MM.1S (cell line): ENCODE results near the gene IGSF11.
A peak's percentile ranks its signal among the peaks of the same experiment; 100 is the strongest.
"Not testable (repeated sequence)": the region's sequence is repeated elsewhere in the genome, so short reads cannot be mapped to it uniquely, and the experiment has no call there.

Experiments
- DNase-seq: peaks from one replicate; pipeline ENCODE4 v3.0.0-alpha.2; 2015
- H2AFZ ChIP-seq: fragments of 300-600 bp; sonication (generic); 2 replicates; pipeline ENCODE4 v1.6.0; 2016; ENCODE audit warnings: antibody characterized with exemption, low read length
- H3F3A ChIP-seq: fragments of 300-600 bp; sonication (generic); 2 replicates; pipeline ENCODE4 v1.6.1; 2016; ENCODE audit warnings: mild to moderate bottlenecking, antibody characterized with exemption, low read length, moderate library complexity, mixed read lengths; ENCODE audit not compliant: insufficient read depth
- H3K27ac ChIP-seq: fragments of 300-600 bp; sonication (generic); 2 replicates; pipeline ENCODE4 v1.5.1; 2016; ENCODE audit warnings: mild to moderate bottlenecking, low read length
- H3K27me3 ChIP-seq: fragments of 300-600 bp; sonication (generic); replicated peaks from 2 replicates; pipeline ENCODE4 v1.6.0; 2016; ENCODE audit warnings: low read length; ENCODE audit not compliant: insufficient read depth
- H3K36me3 ChIP-seq: fragments of 300-600 bp; sonication (generic); replicated peaks from 2 replicates; pipeline ENCODE4 v1.6.1; 2016; ENCODE audit warnings: mild to moderate bottlenecking, low read length, mixed read lengths; ENCODE audit not compliant: insufficient read depth
- H3K4me1 ChIP-seq: fragments of 300-600 bp; sonication (generic); 2 replicates; pipeline ENCODE4 v1.6.1; 2016; ENCODE audit warnings: low read length, mixed read lengths
- H3K4me2 ChIP-seq: fragments of 300-600 bp; sonication (generic); 2 replicates; pipeline ENCODE4 v1.6.0; 2016; ENCODE audit warnings: low read depth, low read length
- H3K4me3 ChIP-seq: fragments of 300-600 bp; sonication (generic); 2 replicates; pipeline ENCODE4 v1.5.1; 2016; ENCODE audit warnings: low read length, mixed read lengths
- H3K79me2 ChIP-seq: fragments of 300-600 bp; sonication (generic); 2 replicates; pipeline ENCODE4 v1.6.1; 2016; ENCODE audit warnings: mixed run types, low read length, mixed read lengths
- H3K9ac ChIP-seq: fragments of 300-600 bp; sonication (generic); 2 replicates; pipeline ENCODE4 v1.6.1; 2016; ENCODE audit warnings: low read length, mixed read lengths
- H3K9me2 ChIP-seq: fragments of 300-600 bp; sonication (generic); replicated peaks from 2 replicates; pipeline ENCODE4 v1.6.1; 2016; ENCODE audit warnings: mild to moderate bottlenecking, low read length, mixed read lengths; ENCODE audit not compliant: insufficient read depth
- H3K9me3 ChIP-seq: fragments of 300-600 bp; sonication (generic); replicated peaks from 2 replicates; pipeline ENCODE4 v1.6.1; 2016; ENCODE audit warnings: mild to moderate bottlenecking, low read length, mixed read lengths; ENCODE audit not compliant: insufficient read depth
- H4K20me1 ChIP-seq: fragments of 300-600 bp; sonication (generic); 2 replicates; pipeline ENCODE4 v1.6.1; 2016; ENCODE audit warnings: mild to moderate bottlenecking, low read length, moderate library complexity, mixed read lengths; ENCODE audit not compliant: insufficient read depth
- CTCF ChIP-seq: fragments of 300-600 bp; sonication (generic); IDR thresholded peaks from 2 replicates; pipeline ENCODE4 v1.5.1; 2016; ENCODE audit warnings: antibody characterized with exemption, low read length, mixed read lengths
- EZH2 ChIP-seq: fragments of 300-600 bp; sonication (generic); optimal IDR thresholded peaks from 2 replicates; pipeline ENCODE3; 2017; ENCODE audit warnings: low read depth, mild to moderate bottlenecking, antibody characterized with exemption, low read length, mixed read lengths
- EZH2phosphoT487 ChIP-seq: fragments of 300-600 bp; sonication (generic); IDR thresholded peaks from 2 replicates; pipeline ENCODE4 v1.6.1; 2018; ENCODE audit warnings: antibody characterized with exemption, low read length

IGSF11 gene

GRCh38 chr3:118977118-118977517, 57.5 kb downstream of the IGSF11 start:
- no peaks in the 10 kb centered on the region for H3K27me3 ChIP-seq
- no peak overlapping the region for H2AFZ ChIP-seq
- H3F3A ChIP-seq: no peaks in the 10 kb centered on the region
- peak; percentile 13 for DNase-seq
- no peaks in the 10 kb centered on the region for H3K4me1 ChIP-seq
- no peaks in the 10 kb centered on the region for H4K20me1 ChIP-seq
- 0 out of 2 replicates have a peak overlapping the region, but pooled peaks have one; percentile 1 for H3K4me2 ChIP-seq
- no peak for TF ChIP-seq CTCF
- TF ChIP-seq EZH2phosphoT487: no peak
- TF ChIP-seq EZH2: no peak
- H3K4me3 ChIP-seq: no peak overlapping the region
- H3K79me2 ChIP-seq: no peaks in the 10 kb centered on the region
- H3K9me2 ChIP-seq: no peaks in the 10 kb centered on the region
- no peaks in the 10 kb centered on the region for H3K9me3 ChIP-seq
- no peak overlapping the region for H3K9ac ChIP-seq
- H3K36me3 ChIP-seq: no peaks in the 10 kb centered on the region
- H3K27ac ChIP-seq: no peak overlapping the region

DNA sequence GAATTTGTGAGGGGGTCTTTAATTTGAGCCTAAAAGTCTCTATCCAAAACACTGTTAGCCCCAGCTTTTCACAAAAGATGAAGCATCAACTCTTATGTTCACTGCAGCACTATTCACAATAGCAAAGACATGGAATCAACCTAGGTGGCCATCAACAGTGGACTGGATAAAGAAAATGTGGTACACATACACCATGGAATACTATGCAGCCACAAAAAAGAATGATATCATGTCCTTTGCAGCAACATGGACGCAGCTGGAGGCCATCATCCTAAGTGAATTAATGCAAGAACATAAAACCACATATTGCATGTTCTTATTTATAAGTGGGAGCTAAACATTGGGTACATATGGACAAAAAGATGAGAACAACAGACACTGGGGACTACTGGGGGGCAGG, 59.2 kb downstream of the IGSF11 start:
- H4K20me1 ChIP-seq, H3K27me3 ChIP-seq, H3K4me1 ChIP-seq, H3K79me2 ChIP-seq, H3K4me2 ChIP-seq, H3K27ac ChIP-seq, H3K36me3 ChIP-seq, H3K9ac ChIP-seq, H3K4me3 ChIP-seq, H3K9me3 ChIP-seq, H3K9me2 ChIP-seq, DNase-seq, H2AFZ ChIP-seq, H3F3A ChIP-seq: not testable (repeated sequence)

DNA sequence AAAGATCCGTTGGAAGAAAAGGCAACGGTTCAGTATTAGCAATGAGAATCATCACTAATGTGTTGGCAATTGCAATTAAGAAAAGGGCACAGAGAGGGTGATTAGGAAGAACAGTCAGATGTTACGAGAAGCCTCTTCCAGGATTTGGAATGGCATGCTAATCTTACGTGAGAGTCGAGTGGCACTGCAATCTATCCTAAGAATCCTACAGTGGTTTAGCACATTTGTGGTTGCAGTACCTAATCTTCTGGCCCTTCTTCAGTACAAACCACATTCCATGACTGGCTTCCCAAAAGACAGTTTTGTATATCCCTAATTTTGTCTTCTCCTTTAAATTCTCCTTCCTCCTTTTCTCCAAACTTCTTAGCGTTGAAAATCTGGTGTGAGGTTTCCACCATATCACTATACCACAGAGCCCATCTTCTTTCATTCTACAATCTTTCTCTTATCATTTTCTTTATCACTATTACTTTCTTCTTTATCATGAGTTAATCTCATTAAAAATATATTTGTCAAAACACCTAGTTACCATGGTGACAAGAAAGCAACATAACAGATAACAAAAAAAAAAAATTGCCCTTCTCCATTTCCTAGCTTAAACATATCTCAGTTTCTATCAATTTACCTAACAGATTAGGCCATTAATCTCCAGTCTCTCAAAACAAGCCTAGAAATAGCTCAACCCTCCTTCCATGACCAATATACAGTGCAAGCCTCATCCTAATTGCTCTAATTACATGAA, 60.1 kb downstream of the IGSF11 start:
- H4K20me1 ChIP-seq: no peaks in the 10 kb centered on the region
- H2AFZ ChIP-seq: no peak overlapping the region
- no peaks in the 10 kb centered on the region for H3K36me3 ChIP-seq
- H3K4me1 ChIP-seq: no peaks in the 10 kb centered on the region
- H3K4me3 ChIP-seq: no peak overlapping the region
- no peaks in the 10 kb centered on the region for H3F3A ChIP-seq
- H3K27ac ChIP-seq: no peak overlapping the region
- H3K79me2 ChIP-seq: no peaks in the 10 kb centered on the region
- no peak overlapping the region for H3K4me2 ChIP-seq
- no peak overlapping the region for H3K9ac ChIP-seq
- no peaks in the 10 kb centered on the region for H3K27me3 ChIP-seq
- no peaks in the 10 kb centered on the region for H3K9me3 ChIP-seq
- no peak for DNase-seq
- H3K9me2 ChIP-seq: no peaks in the 10 kb centered on the region
- no peak for TF ChIP-seq CTCF
- no peak for TF ChIP-seq EZH2phosphoT487
- TF ChIP-seq EZH2: no peak

DNA sequence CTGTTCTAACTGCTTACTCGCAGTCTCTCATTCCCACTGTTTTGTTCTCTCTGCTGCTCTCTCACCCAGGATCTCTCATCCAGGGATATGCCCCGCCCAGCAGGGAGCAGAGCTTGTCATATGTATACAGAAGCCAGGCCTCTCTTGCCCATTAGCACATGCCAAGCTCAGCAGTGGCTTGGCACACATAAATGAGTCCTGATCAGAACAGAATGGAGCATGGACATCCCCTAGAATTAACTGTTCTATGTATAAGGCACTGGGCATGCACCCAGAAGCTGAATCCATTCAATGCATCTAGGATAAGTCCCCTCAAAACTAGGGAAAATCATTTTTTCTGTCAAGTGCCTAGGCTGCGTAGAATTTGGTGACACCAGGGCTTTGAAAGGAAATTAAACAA, 61.6 kb downstream of the IGSF11 start:
- Histone ChIP-seq H3K27ac (no peak overlapping the region), H3K9me2 (no peaks in the 10 kb centered on the region)

More for the DNA sequence above, 61.6 kb downstream of the IGSF11 start:
- Histone ChIP-seq H4K20me1 (no peaks in the 10 kb centered on the region), H3K4me2 (no peak overlapping the region), H3K9ac (no peak overlapping the region), H3K4me1 (no peaks in the 10 kb centered on the region), H3K9me3 (no peaks in the 10 kb centered on the region), H3K4me3 (no peak overlapping the region), H3K36me3 (no peaks in the 10 kb centered on the region), H3K27me3 (no peaks in the 10 kb centered on the region), H2AFZ (no peak overlapping the region), H3K79me2 (no peaks in the 10 kb centered on the region), H3F3A (no peaks in the 10 kb centered on the region)
- TF ChIP-seq EZH2phosphoT487: no peak
- TF ChIP-seq CTCF: no peak
- TF ChIP-seq EZH2: no peak
- DNase-seq: no peak
